IMR-90 (cell line): ENCODE measurements around the gene SCAMP1. TPM values are rescaled to one million over a fixed set of nuclear protein-coding genes. Genes with fewer than 3 reads are reported as not detected.

Source experiments
- ATAC-seq: fragments of 200-7000 bp; cut with Tn5 transposase; 2 replicates; pipeline ENCODE4 v1.9.1; 2020; ENCODE audit warnings: low read depth, mild to moderate bottlenecking, moderate library complexity
- BruUV-seq: library from RNA; stranded (reverse); fragments of 400-500 nt; replicated peaks from 2 replicates; lab custom pipeline; 2021; lab: Mats Ljungman, UMichigan
- CTCF ChIA-PET: fragments of 300-600 bp; formaldehyde crosslinking; extraction: SDS; loops from one replicate; lab custom pipeline; 2021; ENCODE audit warnings: antibody characterized with exemption; lab: Yijun Ruan, JAX
- POLR2A ChIA-PET: fragments of 300-600 bp; sonication (Branson Sonifier 250); formaldehyde crosslinking; loops from one replicate; lab custom pipeline; 2022; ENCODE audit warnings: antibody characterized with exemption; ENCODE audit not compliant: unreplicated experiment; lab: Charles Lee
- DNase-seq: peaks from one replicate; pipeline ENCODE4 v3.0.0; 2013
- H2AFZ ChIP-seq: replicated peaks from 2 replicates; pipeline ENCODE3; 2013; ENCODE audit warnings: low read length, mild to moderate bottlenecking; ENCODE audit not compliant: poor library complexity
- H2AK5ac ChIP-seq: 2 replicates; pipeline ENCODE4 v1.6.1; 2013; ENCODE audit warnings: low read depth, low read length, inconsistent platforms
- H2AK9ac ChIP-seq: replicated peaks from 2 replicates; pipeline ENCODE3; 2013; ENCODE audit warnings: mild to moderate bottlenecking, low read depth, low read length, moderate library complexity; ENCODE audit not compliant: poor library complexity
- H2BK120ac ChIP-seq: 2 replicates; pipeline ENCODE4 v1.6.1; 2013; ENCODE audit warnings: low read depth, low read length, inconsistent platforms
- H2BK15ac ChIP-seq: 3 replicates; pipeline ENCODE4 v1.6.1; 2013; ENCODE audit warnings: low read depth, low read length, inconsistent platforms
- H2BK20ac ChIP-seq: 2 replicates; pipeline ENCODE4 v1.6.1; 2013; ENCODE audit warnings: low read depth, mild to moderate bottlenecking, inconsistent platforms, low read length, moderate library complexity
- H2BK5ac ChIP-seq: 2 replicates; pipeline ENCODE4 v1.6.1; 2013; ENCODE audit warnings: mild to moderate bottlenecking, low read depth, low read length, inconsistent platforms; ENCODE audit not compliant: poor library complexity, severe bottlenecking
- H3K14ac ChIP-seq: replicated peaks from 2 replicates; pipeline ENCODE4 v1.6.1; 2013; ENCODE audit warnings: low read depth, low read length, inconsistent platforms
- H3K18ac ChIP-seq: 2 replicates; pipeline ENCODE4 v1.6.1; 2013; ENCODE audit warnings: low read depth, low read length, control low read depth
- H3K23ac ChIP-seq: 2 replicates; pipeline ENCODE4 v1.6.1; 2013; ENCODE audit warnings: low read depth, low read length, inconsistent platforms
- H3K27ac ChIP-seq: 2 replicates; pipeline ENCODE4 v1.5.1; 2013; ENCODE audit warnings: mild to moderate bottlenecking, control low read depth, low read length; ENCODE audit not compliant: insufficient read depth
- H3K27me3 ChIP-seq: 2 replicates; pipeline ENCODE4 v1.6.1; 2013; ENCODE audit warnings: low read length; ENCODE audit not compliant: control insufficient read depth, insufficient read depth
- H3K36me3 ChIP-seq: 2 replicates; pipeline ENCODE4 v1.6.1; 2013; ENCODE audit warnings: low read length, mixed read lengths; ENCODE audit not compliant: control insufficient read depth, insufficient read depth
- H3K4ac ChIP-seq: 2 replicates; pipeline ENCODE4 v1.6.1; 2013; ENCODE audit warnings: low read depth, low read length, inconsistent platforms
- H3K4me1 ChIP-seq: 2 replicates; pipeline ENCODE4 v1.6.1; 2013; ENCODE audit warnings: low read length, mixed read lengths; ENCODE audit not compliant: control insufficient read depth, insufficient read depth
- H3K4me2 ChIP-seq: 2 replicates; pipeline ENCODE4 v1.6.1; 2013; ENCODE audit warnings: low read depth, mild to moderate bottlenecking, control low read depth, low read length, moderate library complexity
- H3K4me3 ChIP-seq: 2 replicates; pipeline ENCODE4 v1.5.1; 2013; ENCODE audit warnings: low read depth, mild to moderate bottlenecking, control low read depth, low read length, moderate library complexity; ENCODE audit not compliant: insufficient read depth
- H3K56ac ChIP-seq: 2 replicates; pipeline ENCODE4 v1.6.1; 2013; ENCODE audit warnings: low read length, inconsistent platforms; ENCODE audit not compliant: insufficient read depth; ENCODE audit errors: extremely low read depth
- H3K79me1 ChIP-seq, 2 experiments: 2 replicates each; pipeline ENCODE4 v1.6.1; 2013; ENCODE audit warnings: low read length in 2 of 2, inconsistent platforms in 1 of 2, low read depth in 1 of 2
- H3K9ac ChIP-seq: 2 replicates; pipeline ENCODE4 v1.6.1; 2013; ENCODE audit warnings: low read depth, low read length, control low read depth
- H3K9me1 ChIP-seq: 2 replicates; pipeline ENCODE4 v1.6.1; 2013; ENCODE audit warnings: low read length, inconsistent platforms; ENCODE audit not compliant: insufficient read depth
- H3K9me3 ChIP-seq: 2 replicates; pipeline ENCODE4 v1.6.1; 2013; ENCODE audit warnings: low read length; ENCODE audit not compliant: control insufficient read depth, insufficient read depth
- H4K20me1 ChIP-seq: 2 replicates; pipeline ENCODE4 v1.6.1; 2013; ENCODE audit warnings: low read length, inconsistent platforms; ENCODE audit not compliant: insufficient read depth
- H4K5ac ChIP-seq: 2 replicates; pipeline ENCODE4 v1.6.1; 2013; ENCODE audit warnings: mild to moderate bottlenecking, low read depth, low read length, control low read depth
- H4K8ac ChIP-seq, 2 experiments: 2 replicates each; pipeline ENCODE4 v1.6.1; 2013; ENCODE audit warnings: low read depth in 2 of 2, low read length in 2 of 2, control low read depth in 1 of 2, inconsistent platforms in 1 of 2
- H4K91ac ChIP-seq: 2 replicates; pipeline ENCODE4 v1.6.1; 2013; ENCODE audit warnings: low read depth, low read length, inconsistent platforms; ENCODE audit not compliant: insufficient read depth
- BHLHE40 ChIP-seq: fragments of 150-350 bp; IDR thresholded peaks from 2 replicates; pipeline ENCODE4 v1.6.1; 2016; ENCODE audit warnings: mild to moderate bottlenecking, low read depth, low read length
- CEBPB ChIP-seq: IDR thresholded peaks from 2 replicates; pipeline ENCODE4 v1.6.1; 2012; ENCODE audit warnings: low read depth, low read length, improper control_type of control experiment
- CHD1 ChIP-seq: IDR thresholded peaks from 2 replicates; pipeline ENCODE4 v1.6.1; 2012; ENCODE audit warnings: low read depth, low read length, improper control_type of control experiment
- FOS ChIP-seq: fragments of 150-350 bp; IDR thresholded peaks from 2 replicates; pipeline ENCODE4 v1.6.1; 2016; ENCODE audit warnings: low read depth, low read length
- MAFK ChIP-seq: IDR thresholded peaks from 2 replicates; pipeline ENCODE4 v1.6.1; 2012; ENCODE audit warnings: low read depth, low read length, improper control_type of control experiment
- MAZ ChIP-seq: IDR thresholded peaks from 2 replicates; pipeline ENCODE4 v1.6.1; 2012; ENCODE audit warnings: low read depth, mild to moderate bottlenecking, low read length, improper control_type of control experiment, moderate library complexity, borderline replicate concordance
- MXI1 ChIP-seq: IDR thresholded peaks from 2 replicates; pipeline ENCODE4 v1.6.1; 2012; ENCODE audit warnings: low read depth, mild to moderate bottlenecking, low read length, moderate library complexity, borderline replicate concordance
- NFE2L2 ChIP-seq: fragments of 150-350 bp; IDR thresholded peaks from 2 replicates; pipeline ENCODE4 v1.6.1; 2016; ENCODE audit warnings: low read depth, mild to moderate bottlenecking, low read length
- POLR2A ChIP-seq: IDR thresholded peaks from 2 replicates; pipeline ENCODE4 v1.6.1; 2012; ENCODE audit warnings: mild to moderate bottlenecking, low read depth, low read length
- RAD21 ChIP-seq: IDR thresholded peaks from 2 replicates; pipeline ENCODE4 v1.6.1; 2012; ENCODE audit warnings: low read length, improper control_type of control experiment
- RCOR1 ChIP-seq: IDR thresholded peaks from 2 replicates; pipeline ENCODE4 v1.6.1; 2012; ENCODE audit warnings: mild to moderate bottlenecking, low read length, improper control_type of control experiment; ENCODE audit not compliant: insufficient replicate concordance
- RFX5 ChIP-seq: IDR thresholded peaks from 2 replicates; pipeline ENCODE4 v1.8.0; 2012; ENCODE audit warnings: low read depth, mild to moderate bottlenecking, low read length, moderate library complexity
- SMC3 ChIP-seq: fragments of 150-350 bp; IDR thresholded peaks from 2 replicates; pipeline ENCODE4 v1.6.1; 2016; ENCODE audit warnings: low read depth, mild to moderate bottlenecking, antibody characterized with exemption, low read length, moderate library complexity
- USF2 ChIP-seq: fragments of 150-350 bp; IDR thresholded peaks from 2 replicates; pipeline ENCODE4 v1.6.1; 2017; ENCODE audit warnings: mild to moderate bottlenecking, antibody characterized with exemption, low read length, low read depth
- WGBS, 2 experiments: methylation state at CpG; one replicate each; pipeline versions ENCODE4 v1.1.5 to v1.1.7; 2013; ENCODE audit warnings: missing lambda C conversion rate in 2 of 2; ENCODE audit not compliant: insufficient read length in 1 of 2; ENCODE audit errors: extremely low coverage in 2 of 2; 5-methylcytosine and 5-hydroxymethylcytosine counted together
- dilution Hi-C: fragments of 300-500 bp; cut with HindIII; formaldehyde crosslinking; loops from one replicate; pipeline ENCODE4 v1.14.3; 2018; ENCODE audit warnings: low sequenced_read_pairs; ENCODE audit not compliant: unreplicated experiment
- in situ Hi-C: fragments of 300-500 bp; cut with MboI; formaldehyde crosslinking; loops from 3 replicates; pipeline ENCODE4 v1.14.3; 2019; ENCODE audit warnings: low sequenced_read_pairs, inconsistent platforms, mixed read lengths
- intact Hi-C: fragments of 100-400 bp; cut with micrococcal nuclease; formaldehyde crosslinking; loops from 2 replicates; pipeline ENCODE4 v1.10.0; 2022
- polyA plus RNA-seq, 3 experiments: library from polyadenylated mRNA; depleted of rRNA; stranded (reverse); fragments of >200 nt; gene quantifications; 2 replicates each; pipeline ENCODE4 v1.2.3, GENCODE V29; 2012; ENCODE audit warnings: low replicate concordance in 1 of 3
- total RNA-seq: library from RNA; depleted of rRNA; stranded (reverse); fragments of >200 nt; gene quantifications from 2 replicates; pipeline ENCODE4 v1.2.3, GENCODE V29; 2012
- TF ChIP-seq, protein P1 (sequence below): conservative IDR thresholded peaks from 2 replicates; pipeline ENCODE4 v1.5.1; 2012; ENCODE audit warnings: mild to moderate bottlenecking, low read depth, low read length, improper control_type of control experiment
- TF ChIP-seq, protein P2 (sequence below): fragments of 150-350 bp; IDR thresholded peaks from 2 replicates; pipeline ENCODE4 v1.6.1; 2016; ENCODE audit warnings: low read depth, mild to moderate bottlenecking, low read length, moderate library complexity, borderline replicate concordance

SCAMP1 gene
- total and polyA plus RNA-seq, 2 of the 4 experiments (the other 2 are of a cell fraction): 13.5 to 114 TPM

DNA sequence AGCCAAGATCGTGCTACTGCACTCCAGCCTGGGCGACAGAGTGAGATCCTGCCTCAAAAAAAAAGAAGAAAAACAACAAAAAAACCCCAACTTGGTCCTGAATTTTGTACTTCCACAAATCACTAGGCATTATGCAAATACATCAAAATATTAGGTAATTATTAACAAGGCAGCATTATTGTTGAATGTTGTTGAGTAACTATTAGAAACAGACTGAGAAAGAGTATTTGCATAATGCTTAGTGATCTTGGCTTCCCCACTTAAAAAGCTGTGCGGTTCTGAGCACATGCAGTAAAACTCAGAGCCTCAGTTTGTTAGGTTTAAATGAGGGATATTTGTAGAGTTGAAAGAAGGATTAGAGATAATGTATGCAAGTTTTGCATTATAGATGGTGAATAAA, 64.2 kb downstream of the SCAMP1 start:
- no peak overlapping the region for H4K8ac ChIP-seq
- POLR2A ChIA-PET: no interaction called here

More for the DNA sequence above, 64.2 kb downstream of the SCAMP1 start:
- CTCF ChIA-PET: no interaction called here
- H3K9me3 ChIP-seq: no peaks in the 10 kb centered on the region
- H3K18ac ChIP-seq: no peak overlapping the region
- no peak overlapping the region for H3K4me2 ChIP-seq
- H3K79me1 ChIP-seq: no peaks in the 10 kb centered on the region; a peak in 1 of 4 replicates
- no peak for ATAC-seq
- no peak overlapping the region for H2AK5ac ChIP-seq
- H2BK15ac ChIP-seq: no peak overlapping the region
- in situ Hi-C loops (no loop called here), intact Hi-C loops (loop anchor here (5.0 kb wide), 1 partner anchor 1028 kb away; no protein-coding TSS in a partner anchor), dilution Hi-C loops (no loop called here)
- no peak overlapping the region for H2AK9ac ChIP-seq
- no peak overlapping the region for H3K14ac ChIP-seq
- H3K56ac ChIP-seq: no peak overlapping the region
- no peak overlapping the region for H4K5ac ChIP-seq
- H2BK5ac ChIP-seq: no peak overlapping the region
- H2BK120ac ChIP-seq: no peak overlapping the region
- H4K91ac ChIP-seq: no peak overlapping the region
- no peak overlapping the region for H2AFZ ChIP-seq
- no peak overlapping the region for H3K4me3 ChIP-seq
- WGBS, 2 experiments: no CpG with 5 or more reads among the region's 3 CpGs
- no peak overlapping the region for H3K23ac ChIP-seq
- no peaks in the 10 kb centered on the region for H3K9me1 ChIP-seq
- no peak overlapping the region for H3K27ac ChIP-seq
- no peaks in the 10 kb centered on the region for H3K27me3 ChIP-seq
- no TSS peak for BruUV-seq
- no peaks in the 10 kb centered on the region for H4K20me1 ChIP-seq
- H2BK20ac ChIP-seq: no peak overlapping the region
- H3K9ac ChIP-seq: no peak overlapping the region
- H3K36me3 ChIP-seq: peaks cover 7% of the 10 kb centered on the region
- no peak overlapping the region for H3K4ac ChIP-seq
- DNase-seq: no peak
- no peak for TF ChIP-seq USF2
- TF ChIP-seq FOS: no peak
- TF ChIP-seq RCOR1: no peak
- TF ChIP-seq MAFK: no peak
- TF ChIP-seq, protein P1, sequence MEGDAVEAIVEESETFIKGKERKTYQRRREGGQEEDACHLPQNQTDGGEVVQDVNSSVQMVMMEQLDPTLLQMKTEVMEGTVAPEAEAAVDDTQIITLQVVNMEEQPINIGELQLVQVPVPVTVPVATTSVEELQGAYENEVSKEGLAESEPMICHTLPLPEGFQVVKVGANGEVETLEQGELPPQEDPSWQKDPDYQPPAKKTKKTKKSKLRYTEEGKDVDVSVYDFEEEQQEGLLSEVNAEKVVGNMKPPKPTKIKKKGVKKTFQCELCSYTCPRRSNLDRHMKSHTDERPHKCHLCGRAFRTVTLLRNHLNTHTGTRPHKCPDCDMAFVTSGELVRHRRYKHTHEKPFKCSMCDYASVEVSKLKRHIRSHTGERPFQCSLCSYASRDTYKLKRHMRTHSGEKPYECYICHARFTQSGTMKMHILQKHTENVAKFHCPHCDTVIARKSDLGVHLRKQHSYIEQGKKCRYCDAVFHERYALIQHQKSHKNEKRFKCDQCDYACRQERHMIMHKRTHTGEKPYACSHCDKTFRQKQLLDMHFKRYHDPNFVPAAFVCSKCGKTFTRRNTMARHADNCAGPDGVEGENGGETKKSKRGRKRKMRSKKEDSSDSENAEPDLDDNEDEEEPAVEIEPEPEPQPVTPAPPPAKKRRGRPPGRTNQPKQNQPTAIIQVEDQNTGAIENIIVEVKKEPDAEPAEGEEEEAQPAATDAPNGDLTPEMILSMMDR: no peak
- no peak for TF ChIP-seq RAD21
- TF ChIP-seq, protein P2, sequence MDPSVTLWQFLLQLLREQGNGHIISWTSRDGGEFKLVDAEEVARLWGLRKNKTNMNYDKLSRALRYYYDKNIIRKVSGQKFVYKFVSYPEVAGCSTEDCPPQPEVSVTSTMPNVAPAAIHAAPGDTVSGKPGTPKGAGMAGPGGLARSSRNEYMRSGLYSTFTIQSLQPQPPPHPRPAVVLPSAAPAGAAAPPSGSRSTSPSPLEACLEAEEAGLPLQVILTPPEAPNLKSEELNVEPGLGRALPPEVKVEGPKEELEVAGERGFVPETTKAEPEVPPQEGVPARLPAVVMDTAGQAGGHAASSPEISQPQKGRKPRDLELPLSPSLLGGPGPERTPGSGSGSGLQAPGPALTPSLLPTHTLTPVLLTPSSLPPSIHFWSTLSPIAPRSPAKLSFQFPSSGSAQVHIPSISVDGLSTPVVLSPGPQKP: no peak
- TF ChIP-seq BHLHE40: no peak
- TF ChIP-seq MXI1: no peak
- no peak for TF ChIP-seq POLR2A
- TF ChIP-seq RFX5: no peak
- TF ChIP-seq CEBPB: no peak
- TF ChIP-seq CHD1: no peak
- TF ChIP-seq NFE2L2: no peak
- TF ChIP-seq MAZ: no peak
- TF ChIP-seq SMC3: no peak
- H3K4me1 ChIP-seq: no peaks in the 10 kb centered on the region
